Raji (cell line): ENCODE measurements around the gene PRR12.
A peak's percentile ranks its signal among the peaks of the same experiment; 100 is the strongest.

Source experiments
- POLR2A ChIP-seq: IDR thresholded peaks from 2 replicates; pipeline ENCODE4 v1.6.1; 2011; ENCODE audit warnings: low read depth, low read length, control low read depth; ENCODE audit not compliant: insufficient read depth

PRR12 gene

GRCh38 chr19:49590971-49591730, at the start of gene PRR12:
PRR12 (plus strand) TSS chr19:49591182; CDS start chr19:49591655, 473 bp downstream.
- peak; percentile 25 for TF ChIP-seq POLR2A

GRCh38 chr19:49541914-49542313, 49.1 kb upstream of the PRR12 start:
- no peak for TF ChIP-seq POLR2A

- no peak for TF ChIP-seq POLR2A
Observed at GRCh38 chr19:49542446-49542845, 48.5 kb upstream of the PRR12 start.

GRCh38 chr19:49543032-49543431, 48.0 kb upstream of the PRR12 start:
- no peak for TF ChIP-seq POLR2A

GRCh38 chr19:49544154-49544553, 46.8 kb upstream of the PRR12 start:
- TF ChIP-seq POLR2A: no peak

GRCh38 chr19:49546825-49547565, 44.0 kb upstream of the PRR12 start:
- TF ChIP-seq POLR2A: no peak

GRCh38 chr19:49549045-49549444, 41.9 kb upstream of the PRR12 start:
- TF ChIP-seq POLR2A: no peak

GRCh38 chr19:49551531-49551930, 39.5 kb upstream of the PRR12 start:
- TF ChIP-seq POLR2A: no peak

- no peak for TF ChIP-seq POLR2A
Observed at GRCh38 chr19:49552749-49553148, 38.2 kb upstream of the PRR12 start.

- TF ChIP-seq POLR2A: no peak
Observed at GRCh38 chr19:49553451-49554271, 37.3 kb upstream of the PRR12 start.

GRCh38 chr19:49554701-49555181, 36.2 kb upstream of the PRR12 start:
- no peak for TF ChIP-seq POLR2A

GRCh38 chr19:49555600-49556411, 35.2 kb upstream of the PRR12 start:
- no peak for TF ChIP-seq POLR2A

- TF ChIP-seq POLR2A: no peak
Observed at GRCh38 chr19:49556412-49557398, 34.3 kb upstream of the PRR12 start.
